Measurements from ENCODE around the gene FGF4.

Gene FGF4

GRCh38 chr11:69807106-69807815 lies 32.1 kb upstream of the FGF4 start:
- DNase-seq (ENCODE audit: low read depth in 2 of 2), result no peak

- no peak for DNase-seq (ENCODE audit: low read depth in 2 of 2)
Observed at GRCh38 chr11:69804769-69805508, 29.8 kb upstream of the FGF4 start.

- DNase-seq (ENCODE audit: low read depth in 2 of 2), result no peak
Observed at GRCh38 chr11:69803604-69804218, 28.6 kb upstream of the FGF4 start.

GRCh38 chr11:69803022-69803421 lies 27.9 kb upstream of the FGF4 start:
- no peak for DNase-seq (ENCODE audit: low read depth in 2 of 2)

GRCh38 chr11:69802590-69802989 lies 27.4 kb upstream of the FGF4 start:
- no peak for DNase-seq (ENCODE audit: low read depth in 2 of 2)

- DNase-seq (ENCODE audit: low read depth in 2 of 2), result no peak
Observed at GRCh38 chr11:69801513-69802335, 26.6 kb upstream of the FGF4 start.

- DNase-seq (ENCODE audit: low read depth in 2 of 2), result no peak
Observed at GRCh38 chr11:69800278-69800677, 25.1 kb upstream of the FGF4 start.

- no peak for DNase-seq (ENCODE audit: low read depth in 2 of 2)
Observed at GRCh38 chr11:69799582-69799981, 24.4 kb upstream of the FGF4 start.

- no peak for DNase-seq (ENCODE audit: low read depth in 2 of 2)
Observed at GRCh38 chr11:69799097-69799496, 24.0 kb upstream of the FGF4 start.

- DNase-seq (ENCODE audit: low read depth in 2 of 2), result no peak
Observed at GRCh38 chr11:69797737-69798528, 22.8 kb upstream of the FGF4 start.

GRCh38 chr11:69797156-69797555 lies 22.0 kb upstream of the FGF4 start:
- DNase-seq (ENCODE audit: low read depth in 2 of 2), result no peak

- no peak for DNase-seq (ENCODE audit: low read depth in 2 of 2)
Observed at GRCh38 chr11:69796063-69796462, 20.9 kb upstream of the FGF4 start.

- DNase-seq (ENCODE audit: low read depth in 2 of 2), result no peak
Observed at GRCh38 chr11:69791276-69792180, 16.4 kb upstream of the FGF4 start.

- no peak for DNase-seq (ENCODE audit: low read depth in 2 of 2)
Observed at GRCh38 chr11:69788956-69789355, 13.8 kb upstream of the FGF4 start.

GRCh38 chr11:69787906-69788305 lies 12.8 kb upstream of the FGF4 start:
- no peak for DNase-seq (ENCODE audit: low read depth in 2 of 2)

GRCh38 chr11:69787457-69787856 lies 12.3 kb upstream of the FGF4 start:
- no peak for DNase-seq (ENCODE audit: low read depth in 2 of 2)

GRCh38 chr11:69781241-69781640 lies 6.1 kb upstream of the FGF4 start:
- no peak for DNase-seq (ENCODE audit: low read depth in 2 of 2)

GRCh38 chr11:69778373-69778772 lies 3.2 kb upstream of the FGF4 start:
- no peak for DNase-seq (ENCODE audit: low read depth in 2 of 2)

GRCh38 chr11:69774354-69775162 lies 583 bp downstream of the FGF4 start:
- DNase-seq (ENCODE audit: low read depth in 2 of 2), result no peak

Data from stimulated activated CD8-positive, alpha-beta memory T cell treated with anti-CD3 and anti-CD28 coated beads, Interleukin-2, amount 100 ng/mL, for 1 hour (primary cell).